Ishikawa (cell line): Measurements from ENCODE around the gene GMDS.

Source experiments
- CEBPB ChIP-seq: IDR thresholded peaks from 2 replicates; pipeline ENCODE4 v1.6.1; 2012
- CREB1 ChIP-seq: IDR thresholded peaks from 2 replicates; pipeline ENCODE4 v1.6.1; 2012; ENCODE audit warnings: low read depth
- EGR1 ChIP-seq: IDR thresholded peaks from 2 replicates; pipeline ENCODE4 v1.6.1; 2012
- EP300 ChIP-seq: IDR thresholded peaks from 2 replicates; pipeline ENCODE4 v1.6.1; 2012; ENCODE audit warnings: borderline replicate concordance
- FOXM1 ChIP-seq: IDR thresholded peaks from 2 replicates; pipeline ENCODE4 v1.6.1; 2012; ENCODE audit warnings: low read depth, borderline replicate concordance
- NFIC ChIP-seq: IDR thresholded peaks from 2 replicates; pipeline ENCODE4 v1.6.1; 2012
- RAD21 ChIP-seq: IDR thresholded peaks from 2 replicates; pipeline ENCODE4 v1.6.1; 2012; ENCODE audit warnings: low read depth
- TAF1 ChIP-seq: IDR thresholded peaks from 2 replicates; pipeline ENCODE4 v1.6.1; 2012; ENCODE audit warnings: low read depth, mild to moderate bottlenecking
- TCF12 ChIP-seq: IDR thresholded peaks from 2 replicates; pipeline ENCODE4 v1.6.1; 2012; ENCODE audit warnings: low read depth
- TEAD4 ChIP-seq: IDR thresholded peaks from 2 replicates; pipeline ENCODE4 v1.6.1; 2012
- YY1 ChIP-seq: IDR thresholded peaks from 2 replicates; pipeline ENCODE4 v1.6.1; 2012; ENCODE audit warnings: low read depth
- ZBTB7A ChIP-seq: IDR thresholded peaks from 2 replicates; pipeline ENCODE4 v1.6.1; 2012; ENCODE audit warnings: low read depth
- TF ChIP-seq, protein P1 (sequence below): IDR thresholded peaks from 2 replicates; pipeline ENCODE4 v1.6.1; 2012
- TF ChIP-seq, protein P2 (sequence below): IDR thresholded peaks from 2 replicates; pipeline ENCODE4 v1.6.1; 2012
- TF ChIP-seq, protein P3 (sequence below): IDR thresholded peaks from 2 replicates; pipeline ENCODE4 v1.6.1; 2012; ENCODE audit warnings: low read depth, mild to moderate bottlenecking

GMDS gene

DNA sequence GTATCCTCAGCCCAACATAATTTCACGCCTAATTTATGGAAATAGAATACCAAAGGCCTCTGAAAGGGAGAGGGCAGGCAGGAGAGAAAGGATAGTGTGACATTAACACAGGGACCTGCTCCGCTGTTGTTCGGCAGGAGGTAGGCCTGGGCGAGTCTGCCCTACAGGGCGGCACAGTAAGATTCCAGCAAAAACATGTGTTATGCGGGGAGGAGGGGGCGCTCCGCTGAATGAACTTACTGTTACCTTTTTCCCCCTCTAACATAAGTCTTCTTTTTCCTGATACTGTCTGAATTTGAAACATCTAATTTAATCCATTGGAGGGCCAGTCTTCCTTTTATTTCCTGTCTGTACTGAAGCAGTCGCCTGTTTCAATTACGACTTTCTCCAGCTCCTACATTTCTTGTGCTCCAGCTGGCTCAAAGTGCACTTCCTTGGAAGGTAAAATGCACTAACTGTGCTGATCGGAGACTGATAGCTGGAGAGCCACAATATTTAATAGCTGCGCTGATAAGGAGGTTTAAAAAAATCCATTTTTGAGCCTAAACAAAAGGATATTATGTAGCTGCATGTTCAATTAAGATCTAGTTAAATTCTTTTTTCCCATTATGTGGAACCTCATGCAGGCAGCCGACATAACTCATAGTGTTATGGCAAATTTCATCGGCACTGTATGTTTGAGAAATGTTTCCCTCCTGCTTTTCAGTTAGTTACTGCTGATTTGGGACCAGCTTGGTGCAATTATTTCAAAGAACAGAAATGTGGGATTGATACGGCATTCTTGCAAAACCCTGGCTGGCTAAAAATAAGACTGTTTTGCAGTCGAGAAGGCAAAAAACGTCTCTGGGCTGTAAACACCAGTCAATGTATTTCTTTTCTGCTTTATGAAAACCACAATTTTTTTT lies 442.7 kb downstream of the GMDS start:
- TF ChIP-seq EP300 (no peak), EGR1 (no peak), TEAD4 (no peak), NFIC (no peak), ZBTB7A (no peak), CEBPB (no peak), TCF12 (no peak), YY1 (no peak), TAF1 (no peak), FOXM1 (no peak), RAD21 (no peak)
- TF ChIP-seq, protein P1, sequence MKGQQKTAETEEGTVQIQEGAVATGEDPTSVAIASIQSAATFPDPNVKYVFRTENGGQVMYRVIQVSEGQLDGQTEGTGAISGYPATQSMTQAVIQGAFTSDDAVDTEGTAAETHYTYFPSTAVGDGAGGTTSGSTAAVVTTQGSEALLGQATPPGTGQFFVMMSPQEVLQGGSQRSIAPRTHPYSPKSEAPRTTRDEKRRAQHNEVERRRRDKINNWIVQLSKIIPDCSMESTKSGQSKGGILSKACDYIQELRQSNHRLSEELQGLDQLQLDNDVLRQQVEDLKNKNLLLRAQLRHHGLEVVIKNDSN: no peak
- TF ChIP-seq, protein P2, sequence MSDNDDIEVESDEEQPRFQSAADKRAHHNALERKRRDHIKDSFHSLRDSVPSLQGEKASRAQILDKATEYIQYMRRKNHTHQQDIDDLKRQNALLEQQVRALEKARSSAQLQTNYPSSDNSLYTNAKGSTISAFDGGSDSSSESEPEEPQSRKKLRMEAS: no peak

DNA sequence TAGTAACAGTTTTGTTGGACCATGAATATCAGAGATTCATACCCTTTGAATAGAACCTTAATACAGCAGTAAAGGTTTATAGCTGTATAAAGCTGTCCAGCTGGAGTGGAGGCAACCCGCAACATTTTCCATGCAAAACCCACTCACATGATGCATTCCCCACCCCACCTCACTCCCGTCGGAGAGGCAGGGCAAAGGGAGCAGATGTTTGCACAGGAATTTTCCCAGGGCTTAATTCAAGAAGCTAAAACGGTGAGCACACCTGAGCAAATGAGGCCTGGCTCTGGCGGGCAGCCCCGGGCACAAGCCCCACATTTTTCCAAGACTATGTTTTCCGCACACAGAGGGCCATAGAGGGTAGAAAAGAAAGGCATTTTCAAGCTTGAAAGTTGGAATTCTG lies 444.0 kb downstream of the GMDS start:
- TF ChIP-seq EP300 (no peak), NFIC (no peak), FOXM1 (no peak), TAF1 (no peak), EGR1 (no peak), TEAD4 (no peak), YY1 (no peak), TCF12 (no peak), RAD21 (no peak), CREB1 (no peak), ZBTB7A (no peak)
- TF ChIP-seq, protein P2: no peak

DNA sequence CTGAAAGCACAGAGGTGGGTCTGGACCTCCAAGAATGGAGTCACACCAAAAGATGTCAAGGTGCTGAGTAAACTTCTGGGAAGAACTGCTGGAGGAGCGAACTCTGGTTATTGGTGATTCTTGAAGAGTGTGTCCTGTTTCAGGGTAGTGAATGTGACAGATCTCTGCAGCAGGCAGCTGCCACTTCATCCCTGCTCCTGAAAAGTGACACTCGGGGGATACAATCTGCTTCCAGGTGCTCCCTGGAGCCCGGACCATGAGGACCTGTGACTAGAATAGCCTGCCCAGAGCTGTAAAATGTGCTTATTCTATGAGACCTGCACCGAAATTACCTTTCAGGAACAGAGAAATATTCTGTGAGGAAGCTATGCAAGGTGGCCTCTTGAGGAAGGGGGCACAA lies 444.6 kb downstream of the GMDS start:
- TF ChIP-seq, protein P2: no peak
- TF ChIP-seq YY1: no peak
- TF ChIP-seq ZBTB7A: no peak
- TF ChIP-seq, protein P1: no peak
- TF ChIP-seq CEBPB: no peak
- TF ChIP-seq NFIC: no peak
- TF ChIP-seq TAF1: no peak
- no peak for TF ChIP-seq EP300
- TF ChIP-seq, protein P3, sequence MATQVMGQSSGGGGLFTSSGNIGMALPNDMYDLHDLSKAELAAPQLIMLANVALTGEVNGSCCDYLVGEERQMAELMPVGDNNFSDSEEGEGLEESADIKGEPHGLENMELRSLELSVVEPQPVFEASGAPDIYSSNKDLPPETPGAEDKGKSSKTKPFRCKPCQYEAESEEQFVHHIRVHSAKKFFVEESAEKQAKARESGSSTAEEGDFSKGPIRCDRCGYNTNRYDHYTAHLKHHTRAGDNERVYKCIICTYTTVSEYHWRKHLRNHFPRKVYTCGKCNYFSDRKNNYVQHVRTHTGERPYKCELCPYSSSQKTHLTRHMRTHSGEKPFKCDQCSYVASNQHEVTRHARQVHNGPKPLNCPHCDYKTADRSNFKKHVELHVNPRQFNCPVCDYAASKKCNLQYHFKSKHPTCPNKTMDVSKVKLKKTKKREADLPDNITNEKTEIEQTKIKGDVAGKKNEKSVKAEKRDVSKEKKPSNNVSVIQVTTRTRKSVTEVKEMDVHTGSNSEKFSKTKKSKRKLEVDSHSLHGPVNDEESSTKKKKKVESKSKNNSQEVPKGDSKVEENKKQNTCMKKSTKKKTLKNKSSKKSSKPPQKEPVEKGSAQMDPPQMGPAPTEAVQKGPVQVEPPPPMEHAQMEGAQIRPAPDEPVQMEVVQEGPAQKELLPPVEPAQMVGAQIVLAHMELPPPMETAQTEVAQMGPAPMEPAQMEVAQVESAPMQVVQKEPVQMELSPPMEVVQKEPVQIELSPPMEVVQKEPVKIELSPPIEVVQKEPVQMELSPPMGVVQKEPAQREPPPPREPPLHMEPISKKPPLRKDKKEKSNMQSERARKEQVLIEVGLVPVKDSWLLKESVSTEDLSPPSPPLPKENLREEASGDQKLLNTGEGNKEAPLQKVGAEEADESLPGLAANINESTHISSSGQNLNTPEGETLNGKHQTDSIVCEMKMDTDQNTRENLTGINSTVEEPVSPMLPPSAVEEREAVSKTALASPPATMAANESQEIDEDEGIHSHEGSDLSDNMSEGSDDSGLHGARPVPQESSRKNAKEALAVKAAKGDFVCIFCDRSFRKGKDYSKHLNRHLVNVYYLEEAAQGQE: no peak
- TF ChIP-seq EGR1: no peak
- no peak for TF ChIP-seq CREB1
- TF ChIP-seq TEAD4: no peak
- no peak for TF ChIP-seq RAD21
- TF ChIP-seq TCF12: no peak
- no peak for TF ChIP-seq FOXM1

DNA sequence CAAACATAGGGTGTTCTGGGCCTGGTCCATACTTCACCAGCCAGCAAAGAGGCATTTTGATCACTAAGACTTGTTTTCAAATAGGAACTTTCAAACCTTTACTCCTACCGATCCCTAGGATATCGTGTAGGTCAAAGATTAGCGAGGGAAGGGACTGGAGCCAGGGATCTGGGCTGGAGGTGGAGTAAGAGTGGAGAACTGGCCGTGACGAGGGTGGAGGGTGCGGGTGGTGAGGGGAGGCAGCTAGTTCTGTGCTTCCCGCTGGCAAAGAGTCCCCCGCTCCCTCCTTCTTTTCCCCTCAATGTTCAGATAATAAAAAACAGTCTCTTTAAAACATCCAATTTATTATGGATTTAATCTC lies 446.5 kb downstream of the GMDS start:
- TF ChIP-seq, protein P1: no peak
- TF ChIP-seq FOXM1 (no peak), EP300 (no peak)

DNA sequence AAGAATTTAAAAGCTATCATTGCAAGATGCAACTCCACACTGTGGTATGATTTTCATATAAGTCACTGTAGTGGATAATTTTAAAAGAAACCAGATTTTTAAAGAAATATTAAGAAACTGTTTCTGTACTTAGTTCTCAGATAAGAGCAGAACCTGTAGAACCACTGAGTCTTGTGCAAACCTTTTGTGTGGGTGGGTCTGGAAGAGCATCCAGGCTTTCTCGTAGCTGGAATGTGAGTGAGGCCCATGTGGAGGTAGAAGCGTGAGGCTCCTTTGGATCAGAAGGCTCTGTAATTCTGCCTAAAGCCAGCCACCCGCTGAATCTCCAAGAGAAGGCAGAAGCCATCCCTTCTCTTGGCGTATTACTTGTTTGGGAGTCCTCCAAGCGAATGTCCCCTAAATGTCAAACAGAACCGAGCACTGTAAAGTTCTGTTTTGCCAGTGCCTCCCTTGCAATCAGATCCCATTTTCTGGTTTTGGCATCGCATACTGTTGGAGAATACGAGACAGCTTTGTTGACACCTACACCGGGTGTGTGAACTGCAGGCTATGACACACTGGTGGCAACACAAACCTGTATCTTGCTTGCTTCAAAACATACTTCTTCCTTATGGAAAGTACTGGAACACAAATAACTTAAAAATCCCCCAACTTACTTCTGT lies 447.0 kb downstream of the GMDS start:
- TF ChIP-seq FOXM1: no peak
- no peak for TF ChIP-seq ZBTB7A
- no peak for TF ChIP-seq TAF1
- TF ChIP-seq, protein P2: no peak
- no peak for TF ChIP-seq CREB1
- TF ChIP-seq TCF12: no peak
- TF ChIP-seq EP300: no peak
- no peak for TF ChIP-seq NFIC
- no peak for TF ChIP-seq YY1
- no peak for TF ChIP-seq CEBPB
- TF ChIP-seq TEAD4: no peak
- TF ChIP-seq RAD21: no peak
- TF ChIP-seq EGR1: no peak
- TF ChIP-seq, protein P1: no peak
- TF ChIP-seq, protein P3: no peak
